Choroid plexus epithelial cell (primary cell): ENCODE data around the gene PTPRB.

ENCODE experiments used
- DNase-seq: peaks from one replicate; pipeline ENCODE4 v3.0.0-alpha.2; 2010; ENCODE audit warnings: low read depth
- H3K4me3 ChIP-seq: 2 replicates; pipeline ENCODE4 v1.5.1; 2011; ENCODE audit warnings: low read depth, mild to moderate bottlenecking, control low read depth, low read length, moderate library complexity
- TF ChIP-seq, protein P1 (sequence below): conservative IDR thresholded peaks from 2 replicates; pipeline ENCODE4 v1.5.1; 2011; ENCODE audit warnings: low read depth, mild to moderate bottlenecking, control low read depth, inconsistent platforms, low read length, moderate library complexity

Gene PTPRB

DNA sequence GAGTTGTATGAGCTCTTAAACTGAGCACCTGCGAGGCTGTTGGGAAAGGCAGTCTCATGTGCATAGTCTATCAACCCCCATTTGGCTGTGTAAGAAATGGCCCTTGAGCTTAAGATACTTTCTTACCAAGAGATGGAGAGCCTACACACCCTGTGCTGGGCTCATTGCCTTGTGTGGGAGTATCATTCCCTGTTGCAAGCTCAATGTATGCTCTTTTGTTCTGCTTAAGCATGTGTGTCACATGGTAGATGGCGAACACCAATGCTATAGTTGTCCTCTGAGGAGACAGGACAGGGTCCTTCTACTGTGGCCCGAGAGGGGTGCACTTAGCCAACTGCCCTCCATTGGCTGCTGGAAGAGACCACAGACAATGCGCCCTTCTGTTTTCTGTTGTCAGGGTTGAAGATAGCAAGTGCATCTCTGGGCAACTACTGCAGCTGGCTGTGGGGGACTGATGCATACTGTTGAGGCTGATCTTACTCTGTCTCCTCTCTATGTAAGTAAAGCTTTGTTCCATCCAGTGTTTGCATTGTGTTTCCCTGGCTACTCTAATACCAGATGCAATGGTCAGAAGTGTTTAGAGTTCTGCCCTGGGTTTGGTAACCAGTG, 79.5 kb downstream of the PTPRB start:
- TF ChIP-seq, protein P1, sequence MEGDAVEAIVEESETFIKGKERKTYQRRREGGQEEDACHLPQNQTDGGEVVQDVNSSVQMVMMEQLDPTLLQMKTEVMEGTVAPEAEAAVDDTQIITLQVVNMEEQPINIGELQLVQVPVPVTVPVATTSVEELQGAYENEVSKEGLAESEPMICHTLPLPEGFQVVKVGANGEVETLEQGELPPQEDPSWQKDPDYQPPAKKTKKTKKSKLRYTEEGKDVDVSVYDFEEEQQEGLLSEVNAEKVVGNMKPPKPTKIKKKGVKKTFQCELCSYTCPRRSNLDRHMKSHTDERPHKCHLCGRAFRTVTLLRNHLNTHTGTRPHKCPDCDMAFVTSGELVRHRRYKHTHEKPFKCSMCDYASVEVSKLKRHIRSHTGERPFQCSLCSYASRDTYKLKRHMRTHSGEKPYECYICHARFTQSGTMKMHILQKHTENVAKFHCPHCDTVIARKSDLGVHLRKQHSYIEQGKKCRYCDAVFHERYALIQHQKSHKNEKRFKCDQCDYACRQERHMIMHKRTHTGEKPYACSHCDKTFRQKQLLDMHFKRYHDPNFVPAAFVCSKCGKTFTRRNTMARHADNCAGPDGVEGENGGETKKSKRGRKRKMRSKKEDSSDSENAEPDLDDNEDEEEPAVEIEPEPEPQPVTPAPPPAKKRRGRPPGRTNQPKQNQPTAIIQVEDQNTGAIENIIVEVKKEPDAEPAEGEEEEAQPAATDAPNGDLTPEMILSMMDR: no peak
- no peak for DNase-seq

DNA sequence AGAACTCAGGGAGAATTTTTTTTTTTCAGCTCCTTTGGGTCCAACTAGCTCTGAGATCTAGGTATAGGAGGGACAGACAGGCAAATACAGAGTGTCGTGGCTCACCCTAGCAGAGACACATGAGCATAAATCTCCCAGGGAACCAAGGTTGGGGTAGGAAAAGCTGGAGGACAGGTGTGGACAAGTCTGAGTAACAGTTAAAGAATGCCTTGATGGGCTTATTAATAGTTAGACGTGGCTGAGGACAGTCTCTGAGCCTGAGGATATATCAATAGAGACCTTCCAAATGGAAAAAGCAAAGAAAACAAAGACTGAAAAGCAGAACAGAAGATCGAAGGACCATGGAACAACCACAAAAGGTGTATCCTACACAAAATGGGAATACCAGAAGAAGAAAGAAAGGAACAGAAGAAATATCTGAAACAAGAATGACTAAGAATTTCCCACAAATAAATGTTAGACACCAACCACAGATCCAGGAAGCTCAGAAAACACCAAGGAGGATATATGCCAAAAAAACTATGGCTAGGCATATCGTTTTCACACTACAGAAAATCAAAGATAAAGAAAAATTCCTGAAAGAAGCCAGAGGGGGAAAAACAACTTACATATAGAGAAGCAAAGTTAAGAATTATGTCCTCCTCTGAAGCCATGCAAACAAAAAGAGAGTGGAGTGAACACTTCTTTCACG, 80.9 kb downstream of the PTPRB start:
- DNase-seq: no peak
- no peak overlapping the region for H3K4me3 ChIP-seq
- TF ChIP-seq, protein P1: no peak

More for the DNA sequence above, 79.5 kb downstream of the PTPRB start:
- no peak overlapping the region for H3K4me3 ChIP-seq

DNA sequence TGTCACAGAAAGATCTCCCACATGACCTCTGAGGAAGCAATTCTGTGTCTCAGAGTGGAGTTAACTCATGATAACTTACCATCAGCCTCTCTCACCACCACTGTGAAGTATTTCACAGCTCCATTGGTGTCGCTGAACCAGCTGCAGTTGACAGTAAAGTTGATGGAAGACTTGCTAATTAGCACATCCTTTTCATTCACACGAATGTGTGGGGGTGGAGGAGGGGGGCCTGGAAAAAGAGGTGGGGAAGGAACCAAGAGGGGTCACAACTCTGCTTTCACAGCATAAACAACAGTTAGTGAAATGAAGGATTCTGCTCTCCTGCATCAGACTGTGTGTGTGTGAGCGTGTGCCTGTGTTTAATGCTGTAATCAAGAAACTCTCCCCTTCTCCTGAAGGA, 82.1 kb downstream of the PTPRB start:
- DNase-seq: no peak
- TF ChIP-seq, protein P1: no peak

DNA sequence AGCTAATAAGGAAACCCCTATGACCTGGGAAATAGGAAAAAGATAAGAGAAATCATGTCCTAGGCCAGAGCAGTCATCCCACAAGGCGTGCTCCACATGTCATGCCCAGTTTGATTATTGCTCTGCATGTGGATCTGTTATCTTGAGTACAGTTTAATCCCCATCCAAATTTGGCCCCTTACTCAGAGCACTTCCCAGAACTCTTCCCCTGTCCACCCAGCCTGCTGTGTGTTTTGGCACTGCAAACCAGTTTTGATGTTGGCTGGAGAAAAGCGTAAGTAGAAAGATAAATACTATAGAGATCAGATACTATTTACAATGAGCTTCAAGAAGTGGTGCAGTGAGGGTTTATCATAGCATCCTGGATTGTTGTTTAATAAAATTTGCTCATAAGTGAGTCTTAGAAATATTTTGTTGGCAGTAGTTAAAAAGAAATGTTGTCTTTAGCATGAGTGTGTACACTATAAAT, 83.8 kb downstream of the PTPRB start:
- TF ChIP-seq, protein P1: no peak
- no peak overlapping the region for H3K4me3 ChIP-seq
- DNase-seq: no peak

More for the DNA sequence above, 82.1 kb downstream of the PTPRB start:
- H3K4me3 ChIP-seq: no peak overlapping the region

DNA sequence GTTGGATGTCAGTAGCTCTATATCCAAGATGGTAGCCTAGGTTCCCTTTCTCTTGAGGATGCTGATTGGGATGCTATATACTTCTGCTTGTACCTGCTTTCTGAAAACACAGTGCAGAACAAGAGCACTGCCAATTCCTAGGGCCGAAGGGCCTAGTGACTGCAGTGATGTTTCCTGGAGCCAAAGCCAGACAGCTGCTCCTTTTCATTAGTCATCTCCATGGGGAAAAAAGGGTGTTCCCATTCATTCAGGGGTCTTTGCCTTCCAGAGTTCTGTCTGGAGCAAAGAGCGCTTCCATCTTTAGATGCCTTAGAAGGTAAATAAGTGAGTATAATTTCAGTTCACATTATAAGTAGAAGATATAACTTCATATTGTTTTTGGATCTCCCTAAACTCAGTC, 85.5 kb downstream of the PTPRB start:
- no peak overlapping the region for H3K4me3 ChIP-seq
- DNase-seq: no peak
- TF ChIP-seq, protein P1: no peak

DNA sequence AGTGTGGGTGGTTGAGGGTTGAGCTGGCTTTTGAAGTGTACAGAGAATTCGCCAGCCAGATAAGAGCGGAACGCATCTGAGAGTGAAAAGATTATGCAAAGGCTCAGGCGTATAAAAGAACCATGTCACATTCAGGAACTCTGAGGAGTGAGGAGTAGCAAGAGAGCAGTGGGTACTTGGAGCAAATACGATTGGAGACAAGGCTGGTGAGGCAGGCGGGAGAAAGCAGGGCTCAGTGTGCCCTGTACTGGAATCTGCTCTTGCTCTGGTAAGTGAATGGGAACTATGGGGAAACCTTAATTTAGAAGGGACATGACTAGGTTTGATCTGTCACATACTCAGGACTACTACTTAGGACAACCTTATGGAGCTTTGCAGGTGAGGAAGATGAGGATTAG, 87.0 kb downstream of the PTPRB start:
- DNase-seq: no peak
- TF ChIP-seq, protein P1: no peak
- no peak overlapping the region for H3K4me3 ChIP-seq
